Ascending aorta (tissue), 2 donors: ENCODE results near the gene FAM53A. TPM values are rescaled to one million over a fixed set of nuclear protein-coding genes. Genes with fewer than 3 reads are reported as not detected.

Experiments
- DNase-seq, 2 donors: peaks; one replicate each; pipeline ENCODE4 v3.0.0-alpha.2; 2019; ENCODE audit warnings: low spot score in 2 of 2
- H3K27ac ChIP-seq, 2 donors: fragments of 200-600 bp; sonication (generic); one replicate each; pipeline ENCODE4 v1.5.1; 2016 to 2017; ENCODE audit warnings: mild to moderate bottlenecking in 1 of 2
- H3K27me3 ChIP-seq: fragments of 200-600 bp; sonication (generic); one replicate; pipeline ENCODE4 v1.5.1; 2017
- H3K36me3 ChIP-seq, 2 donors: fragments of 200-600 bp; sonication (generic); one replicate each; pipeline ENCODE4 v1.5.1; 2016
- H3K4me1 ChIP-seq, 2 donors: fragments of 200-600 bp; sonication (generic); one replicate each; pipeline ENCODE4 v1.5.1; 2016 to 2017; ENCODE audit warnings: mild to moderate bottlenecking in 1 of 2
- H3K4me3 ChIP-seq, 2 donors: fragments of 200-600 bp; sonication (generic); one replicate each; pipeline ENCODE4 v1.5.1; 2016 to 2017; ENCODE audit warnings: mild to moderate bottlenecking in 1 of 2
- H3K9me3 ChIP-seq, 2 donors: fragments of 200-600 bp; sonication (generic); one replicate each; pipeline ENCODE4 v1.5.1; 2016
- intact Hi-C: fragments of 100-400 bp; cut with DNase I; formaldehyde crosslinking; loops from one replicate; pipeline ENCODE4 v1.15.1; 2023
- total RNA-seq: library from RNA; depleted of rRNA; stranded (reverse); fragments of >200 nt; gene quantifications from one replicate; pipeline ENCODE4 v1.1.0, GENCODE V29; 2016
- TF ChIP-seq, protein P1 (sequence below), 3 experiments: fragments of 200-600 bp in 2 of 3; fragments of 450-650 bp in 1 of 3; sonication (generic) in 2 of 3; IDR thresholded peaks; one replicate each; pipeline ENCODE4 v1.5.1; 2016 to 2019; ENCODE audit warnings: antibody characterized with exemption in 3 of 3, mild to moderate bottlenecking in 1 of 3, moderate library complexity in 1 of 3

Gene FAM53A
- total RNA-seq, 1 donor from 2014 or later: not detected

DNA sequence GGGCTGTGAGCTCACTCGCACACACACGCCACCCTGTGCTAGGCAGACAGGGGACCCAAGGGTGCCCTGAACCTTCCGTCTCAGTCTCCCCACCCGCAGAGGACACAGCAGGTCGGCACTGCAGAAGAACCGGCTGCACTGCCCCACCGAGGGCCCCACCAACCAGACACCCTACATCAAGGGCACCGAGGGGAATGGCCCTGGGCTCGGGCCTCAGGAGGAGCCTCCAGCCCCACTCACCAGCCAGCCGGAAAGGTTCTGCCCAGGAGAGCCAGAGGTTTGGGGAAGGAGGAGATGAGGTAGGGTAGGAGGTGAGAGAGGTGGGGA lies 45.9 kb downstream of the FAM53A start:
- no peak overlapping the region for H3K27ac ChIP-seq
- no peak overlapping the region for H3K4me3 ChIP-seq
- intact Hi-C loops: no loop called here
- DNase-seq: no peak
- peaks cover 0 to 5% of the 10 kb centered on the region in 2 donors for H3K9me3 ChIP-seq
- TF ChIP-seq, protein P1, sequence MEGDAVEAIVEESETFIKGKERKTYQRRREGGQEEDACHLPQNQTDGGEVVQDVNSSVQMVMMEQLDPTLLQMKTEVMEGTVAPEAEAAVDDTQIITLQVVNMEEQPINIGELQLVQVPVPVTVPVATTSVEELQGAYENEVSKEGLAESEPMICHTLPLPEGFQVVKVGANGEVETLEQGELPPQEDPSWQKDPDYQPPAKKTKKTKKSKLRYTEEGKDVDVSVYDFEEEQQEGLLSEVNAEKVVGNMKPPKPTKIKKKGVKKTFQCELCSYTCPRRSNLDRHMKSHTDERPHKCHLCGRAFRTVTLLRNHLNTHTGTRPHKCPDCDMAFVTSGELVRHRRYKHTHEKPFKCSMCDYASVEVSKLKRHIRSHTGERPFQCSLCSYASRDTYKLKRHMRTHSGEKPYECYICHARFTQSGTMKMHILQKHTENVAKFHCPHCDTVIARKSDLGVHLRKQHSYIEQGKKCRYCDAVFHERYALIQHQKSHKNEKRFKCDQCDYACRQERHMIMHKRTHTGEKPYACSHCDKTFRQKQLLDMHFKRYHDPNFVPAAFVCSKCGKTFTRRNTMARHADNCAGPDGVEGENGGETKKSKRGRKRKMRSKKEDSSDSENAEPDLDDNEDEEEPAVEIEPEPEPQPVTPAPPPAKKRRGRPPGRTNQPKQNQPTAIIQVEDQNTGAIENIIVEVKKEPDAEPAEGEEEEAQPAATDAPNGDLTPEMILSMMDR (IDR thresholded peaks at IDR 0.05): no peak
- H3K36me3 ChIP-seq: no peaks in the 10 kb centered on the region
- no peaks in the 10 kb centered on the region for H3K27me3 ChIP-seq
- H3K4me1 ChIP-seq: no peaks in the 10 kb centered on the region

DNA sequence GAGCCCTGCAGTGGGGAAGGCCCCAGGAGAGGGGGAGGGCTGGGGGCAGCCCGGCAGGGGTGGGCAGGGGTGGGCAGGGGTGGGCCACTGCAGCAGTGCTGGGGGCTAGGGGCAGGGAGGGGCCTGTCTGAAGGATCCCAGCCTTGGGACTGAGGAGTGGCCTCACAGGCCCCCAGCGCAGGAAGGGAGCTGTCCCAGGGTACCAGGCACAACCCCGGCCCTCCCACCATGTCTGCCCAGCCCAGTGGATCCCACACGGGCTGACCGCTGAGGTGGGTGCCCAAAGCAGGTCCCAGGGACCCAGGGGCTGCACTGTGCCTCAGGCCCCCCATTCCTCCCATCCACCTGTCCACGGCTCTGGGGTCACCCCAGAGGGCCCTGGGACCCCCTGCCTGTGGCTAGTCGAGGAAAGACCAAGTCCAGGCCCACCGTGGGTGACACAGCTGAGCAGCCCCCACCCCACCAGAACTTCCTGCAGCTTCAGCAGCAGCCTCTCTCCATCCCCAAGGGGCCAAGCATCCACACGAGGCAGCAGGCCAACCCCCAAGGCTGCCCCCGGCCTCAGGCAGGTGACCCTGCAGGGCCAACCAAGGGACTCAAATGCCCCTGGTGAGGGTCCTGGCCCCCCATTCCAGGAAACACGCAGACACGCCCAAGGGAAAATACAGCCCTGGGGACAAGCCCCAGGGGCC lies 46.4 kb downstream of the FAM53A start:
- no peaks in the 10 kb centered on the region for H3K27me3 ChIP-seq
- intact Hi-C loops: no loop called here

DNA sequence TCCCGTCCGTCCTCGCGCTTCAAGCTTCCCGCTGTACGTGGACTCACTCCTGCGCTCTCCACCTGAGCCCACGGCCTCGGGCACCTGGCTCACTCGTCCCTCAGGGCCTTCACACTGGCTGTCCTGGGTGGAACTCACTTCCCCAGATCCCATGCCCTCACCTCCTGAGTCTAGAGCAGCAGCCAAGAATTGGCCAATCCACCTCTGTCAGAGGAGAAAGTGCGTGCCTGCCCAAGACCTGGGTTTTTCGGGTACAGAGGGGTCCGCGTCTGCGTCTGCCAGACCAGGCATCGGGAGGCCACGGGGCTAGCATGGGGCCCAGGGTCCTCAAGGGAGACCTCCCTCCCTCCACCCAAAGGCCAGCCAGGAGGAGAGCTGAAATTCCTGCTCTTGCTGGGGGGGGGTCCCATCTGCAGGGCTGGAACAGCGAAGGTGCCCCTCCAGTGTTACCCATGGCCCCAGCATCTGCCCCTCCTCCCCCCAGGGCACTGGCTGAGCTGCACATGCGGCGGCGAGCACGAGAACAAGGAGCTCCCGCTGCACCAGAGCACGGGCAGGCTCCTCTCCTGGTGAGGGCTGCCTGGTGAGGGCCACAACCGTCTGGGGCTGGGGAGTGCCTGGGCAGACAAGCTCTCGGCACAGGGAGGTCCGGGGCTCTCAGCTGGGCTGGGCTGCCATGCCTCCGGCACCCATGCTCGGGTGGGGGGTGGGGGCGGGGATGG lies 47.5 kb downstream of the FAM53A start:
- no peak overlapping the region for H3K4me3 ChIP-seq
- no peak overlapping the region for H3K27ac ChIP-seq
- no peak for DNase-seq
- H3K4me1 ChIP-seq: no peaks in the 10 kb centered on the region
- TF ChIP-seq, protein P1 (IDR thresholded peaks at IDR 0.05): no peak
- H3K27me3 ChIP-seq: no peaks in the 10 kb centered on the region
- intact Hi-C loops: no loop called here
- no peaks in the 10 kb centered on the region for H3K36me3 ChIP-seq
- peaks cover 0 to 5% of the 10 kb centered on the region in 2 donors for H3K9me3 ChIP-seq

More for the DNA sequence above, 46.4 kb downstream of the FAM53A start:
- Histone ChIP-seq H3K4me1 (no peaks in the 10 kb centered on the region), H3K9me3 (peaks cover 0 to 5% of the 10 kb centered on the region in 2 donors), H3K36me3 (no peaks in the 10 kb centered on the region), H3K4me3 (no peak overlapping the region), H3K27ac (no peak overlapping the region)
- no peak for DNase-seq
- TF ChIP-seq, protein P1 (IDR thresholded peaks at IDR 0.05): no peak

DNA sequence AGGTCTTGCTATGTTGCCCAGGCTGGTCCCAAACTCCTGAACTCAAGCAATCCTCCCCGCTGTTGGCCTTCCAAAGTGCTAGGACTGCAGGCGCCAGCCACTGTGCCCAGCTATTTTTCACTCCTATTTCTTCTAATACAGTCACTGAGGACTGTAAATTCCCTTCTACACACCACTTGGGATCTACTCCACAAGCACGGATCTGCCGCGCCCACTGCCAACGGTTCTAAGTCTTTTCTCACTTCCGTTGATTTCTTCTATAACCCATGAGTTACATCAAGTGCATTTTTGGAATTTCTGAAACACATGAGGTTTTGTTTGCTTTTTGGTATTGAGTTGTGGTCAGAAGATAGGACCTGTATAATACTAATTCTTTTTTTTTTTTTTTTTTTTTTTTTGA lies 48.6 kb downstream of the FAM53A start:
- peaks cover 0 to 5% of the 10 kb centered on the region in 2 donors for H3K9me3 ChIP-seq
- intact Hi-C loops: no loop called here
- H3K27me3 ChIP-seq: no peaks in the 10 kb centered on the region
- no peak overlapping the region for H3K27ac ChIP-seq
- DNase-seq: no peak
- no peak overlapping the region for H3K4me3 ChIP-seq
- TF ChIP-seq, protein P1 (IDR thresholded peaks at IDR 0.05): no peak
- H3K4me1 ChIP-seq: no peaks in the 10 kb centered on the region
- H3K36me3 ChIP-seq: no peaks in the 10 kb centered on the region

DNA sequence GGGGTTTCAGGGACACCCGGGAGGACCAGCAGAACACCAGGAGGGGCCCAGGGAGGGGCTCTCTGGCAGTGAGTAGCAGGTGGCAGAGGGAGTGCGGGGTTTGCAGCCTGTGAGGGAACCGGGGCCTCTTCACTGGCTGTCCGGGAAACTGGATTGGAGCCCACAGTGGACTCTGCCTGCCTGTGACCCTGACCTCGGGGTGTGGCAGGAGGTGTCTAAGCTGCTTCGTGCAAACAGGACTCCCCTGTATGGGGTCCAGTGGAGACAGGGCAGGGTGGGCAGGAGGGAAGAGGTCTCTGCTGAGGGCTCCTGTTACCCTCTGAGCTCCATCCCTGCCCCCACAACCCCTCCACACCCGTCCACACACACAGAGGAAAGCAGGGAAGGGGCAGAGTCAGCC lies 50.1 kb downstream of the FAM53A start:
- H3K4me3 ChIP-seq: no peak overlapping the region
- intact Hi-C loops: no loop called here
- TF ChIP-seq, protein P1 (IDR thresholded peaks at IDR 0.05): no peak
- H3K36me3 ChIP-seq: no peaks in the 10 kb centered on the region
- peaks cover 0 to 5% of the 10 kb centered on the region in 2 donors for H3K9me3 ChIP-seq
- DNase-seq: no peak
- H3K4me1 ChIP-seq: no peaks in the 10 kb centered on the region
- no peak overlapping the region for H3K27ac ChIP-seq
- H3K27me3 ChIP-seq: no peaks in the 10 kb centered on the region
